Esophagus squamous epithelium (tissue), 5 donors: ENCODE results near the gene GEMIN4. TPM values are rescaled to one million over a fixed set of nuclear protein-coding genes. Genes with fewer than 3 reads are reported as not detected.
"Not testable (repeated sequence)": the region's sequence is repeated elsewhere in the genome, so short reads cannot be mapped to it uniquely, and the experiment has no call there.

ENCODE experiments used
- DNase-seq: peaks from one replicate; lab custom pipeline; 2025; lab: John Stamatoyannopoulos, UW
- H3K27ac ChIP-seq, 4 donors: fragments of 200-600 bp; sonication (generic); one replicate each; pipeline ENCODE4 v1.5.1; 2016 to 2019; ENCODE audit warnings: mild to moderate bottlenecking in 1 of 4
- H3K27me3 ChIP-seq, 4 donors: fragments of 200-600 bp; sonication (generic); 1 replicate in 3 of 4; 2 replicates in 1 of 4; pipeline versions ENCODE4 v1.5.1 to v1.6.0; 2017 to 2021; ENCODE audit warnings: antibody characterized with exemption in 1 of 4
- H3K36me3 ChIP-seq, 3 donors: fragments of 200-600 bp; sonication (generic); one replicate each; pipeline ENCODE4 v1.5.1; 2016 to 2019
- H3K4me1 ChIP-seq, 3 donors: fragments of 200-600 bp; sonication (generic); one replicate each; pipeline ENCODE4 v1.5.1; 2017 to 2019
- H3K4me3 ChIP-seq, 4 donors: fragments of 200-600 bp; sonication (generic); 1 replicate in 3 of 4; 2 replicates in 1 of 4; pipeline ENCODE4 v1.5.1; 2016 to 2019; ENCODE audit warnings: mild to moderate bottlenecking in 2 of 4, moderate library complexity in 1 of 4
- H3K9me3 ChIP-seq, 3 donors: fragments of 200-600 bp; sonication (generic); one replicate each; pipeline ENCODE4 v1.5.1; 2016 to 2019
- CTCF ChIP-seq, 6 experiments: fragments of 450-650 bp in 4 of 6; fragments of 200-600 bp in 2 of 6; sonication (generic) in 2 of 6; IDR thresholded peaks; one replicate each; pipeline ENCODE4 v1.5.1; 2016 to 2019; ENCODE audit warnings: antibody characterized with exemption in 6 of 6, mild to moderate bottlenecking in 4 of 6, moderate library complexity in 4 of 6
- POLR2A ChIP-seq, 4 donors: fragments of 450-650 bp; IDR thresholded peaks; one replicate each; pipeline ENCODE4 v1.6.1; 2017; ENCODE audit warnings: antibody characterized with exemption in 4 of 4, mild to moderate bottlenecking in 4 of 4, moderate library complexity in 3 of 4
- WGBS, 2 donors: methylation state at CpG; one replicate each; pipeline ENCODE4 v1.1.5; 2018; 5-methylcytosine and 5-hydroxymethylcytosine counted together
- intact Hi-C: fragments of 100-400 bp; cut with DNase I; formaldehyde crosslinking; loops from one replicate; pipeline ENCODE4 v1.15.0; 2022
- total RNA-seq, 4 donors: library from RNA; depleted of rRNA; stranded (reverse); fragments of >200 nt; gene quantifications; one replicate each; pipeline ENCODE4 v1.1.0, GENCODE V29; 2016
- donor health status: DM: yes; HTN: yes; CAD: no.

GEMIN4 gene
- total RNA-seq, 4 donors from 2014 or later = 16.6 to 33.0 (median 20.1) TPM

DNA sequence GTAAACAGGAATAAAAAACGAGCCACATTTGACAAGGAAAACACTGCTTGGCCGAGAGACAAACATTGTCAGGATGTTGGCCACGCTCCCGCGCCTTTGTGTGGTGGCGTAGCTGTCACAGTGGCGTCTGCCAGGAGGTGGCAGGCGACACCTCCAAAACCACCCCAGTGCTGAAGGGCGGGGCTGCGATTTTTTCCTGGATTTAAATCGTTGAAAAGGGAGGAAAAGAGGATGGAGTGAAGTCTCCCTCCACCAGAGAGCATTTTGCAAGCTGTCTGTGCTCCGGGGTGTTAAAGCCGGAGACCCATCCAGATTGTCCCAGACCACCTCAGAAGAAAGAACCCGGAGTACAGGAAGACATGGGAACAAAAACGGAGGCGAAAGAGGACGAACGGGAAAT lies 42.8 kb upstream of the GEMIN4 start:
- H3K9me3 ChIP-seq = no peaks in the 10 kb centered on the region
- intact Hi-C loops = loop anchor here (5.0 to 10.0 kb wide), 2 partner anchors 80 to 187 kb away; no protein-coding TSS in a partner anchor
- WGBS, 2 donors = 1 to 14% methylated on average over 15 to 16 of the region's 18 CpGs
- H3K4me1 ChIP-seq = peaks cover 7 to 56% (median 10%) of the 10 kb centered on the region in 3 donors
- DNase-seq = no peak
- H3K36me3 ChIP-seq = peaks cover 0 to 40% (median 12%) of the 10 kb centered on the region in 3 donors
- TF ChIP-seq POLR2A (IDR thresholded peaks at IDR 0.05) (no peak), CTCF (IDR thresholded peaks at IDR 0.05) (peak; percentile 68 to 94 (median 89))
- no peaks in the 10 kb centered on the region for H3K27me3 ChIP-seq
- peak overlapping the region in 3 of 4 donors; percentile 13 to 50 (median 27) for H3K4me3 ChIP-seq
- peak overlapping the region; percentile 39 to 95 (median 69) for H3K27ac ChIP-seq

DNA sequence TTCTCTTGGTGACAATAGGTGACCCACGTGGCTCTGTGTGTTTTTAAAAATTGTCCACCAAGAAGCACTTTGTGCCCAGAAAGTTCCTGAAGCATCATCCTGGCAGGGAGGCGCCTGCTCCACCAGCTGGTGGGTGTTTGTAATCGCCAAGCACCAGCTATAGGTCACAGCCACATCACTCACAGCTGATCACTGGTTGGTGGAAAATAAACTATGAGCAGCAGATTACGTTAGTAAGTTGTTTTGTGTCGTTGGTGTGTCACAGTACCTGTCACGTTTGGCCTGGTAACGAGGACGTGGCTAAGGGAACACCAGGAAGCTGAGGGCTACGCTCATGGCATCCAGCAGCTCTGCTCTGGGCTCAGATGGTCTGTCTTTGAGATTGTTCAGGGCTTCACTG lies 40.2 kb upstream of the GEMIN4 start:
- no peak overlapping the region for H3K4me3 ChIP-seq
- DNase-seq = no peak
- WGBS, 2 donors = 47 to 57% methylated on average over 6 to 8 of the region's 9 CpGs
- peaks cover 0 to 49% (median 12%) of the 10 kb centered on the region in 3 donors for H3K36me3 ChIP-seq
- no peaks in the 10 kb centered on the region for H3K9me3 ChIP-seq
- H3K27me3 ChIP-seq = no peaks in the 10 kb centered on the region
- intact Hi-C loops = loop anchor here (10.0 kb wide), 1 partner anchor 83 kb away; no protein-coding TSS in a partner anchor
- peaks cover 14 to 80% (median 14%) of the 10 kb centered on the region in 3 donors for H3K4me1 ChIP-seq
- TF ChIP-seq POLR2A (IDR thresholded peaks at IDR 0.05) = no peak
- TF ChIP-seq CTCF (IDR thresholded peaks at IDR 0.05) = no peak
- peak overlapping the region in 3 of 4 donors; percentile 50 to 95 (median 63) for H3K27ac ChIP-seq

DNA sequence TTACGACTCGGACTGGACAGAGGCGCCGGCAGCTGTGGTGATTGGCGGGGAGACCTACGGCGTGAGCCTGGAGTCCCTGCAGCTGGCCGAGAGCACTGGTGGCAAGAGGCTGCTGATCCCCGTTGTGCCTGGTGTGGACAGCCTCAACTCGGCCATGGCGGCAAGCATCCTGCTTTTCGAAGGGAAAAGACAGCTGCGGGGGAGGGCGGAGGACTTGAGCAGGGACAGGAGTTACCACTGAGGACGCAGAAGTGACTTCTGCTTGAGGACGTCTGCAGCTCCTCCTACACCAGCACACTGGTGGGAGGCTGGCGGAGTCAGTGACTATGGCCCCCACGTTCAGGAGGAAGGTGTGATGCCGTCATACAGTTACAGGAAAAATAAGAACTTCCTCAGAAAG lies 39.8 kb upstream of the GEMIN4 start:
- Histone ChIP-seq H3K9me3 (no peaks in the 10 kb centered on the region), H3K4me3 (no peak overlapping the region), H3K27me3 (no peaks in the 10 kb centered on the region), H3K36me3 (peaks cover 0 to 50% (median 12%) of the 10 kb centered on the region in 3 donors), H3K27ac (peak overlapping the region; percentile 47 to 95 (median 57)), H3K4me1 (peaks cover 14 to 80% (median 14%) of the 10 kb centered on the region in 3 donors)
- DNase-seq = no peak
- intact Hi-C loops = loop anchor here (10.0 kb wide), 1 partner anchor 83 kb away; no protein-coding TSS in a partner anchor
- TF ChIP-seq POLR2A (IDR thresholded peaks at IDR 0.05) = no peak
- no peak for TF ChIP-seq CTCF (IDR thresholded peaks at IDR 0.05)
- 79 to 81% methylated on average over 17 to 18 of the region's 19 CpGs for WGBS, 2 donors

DNA sequence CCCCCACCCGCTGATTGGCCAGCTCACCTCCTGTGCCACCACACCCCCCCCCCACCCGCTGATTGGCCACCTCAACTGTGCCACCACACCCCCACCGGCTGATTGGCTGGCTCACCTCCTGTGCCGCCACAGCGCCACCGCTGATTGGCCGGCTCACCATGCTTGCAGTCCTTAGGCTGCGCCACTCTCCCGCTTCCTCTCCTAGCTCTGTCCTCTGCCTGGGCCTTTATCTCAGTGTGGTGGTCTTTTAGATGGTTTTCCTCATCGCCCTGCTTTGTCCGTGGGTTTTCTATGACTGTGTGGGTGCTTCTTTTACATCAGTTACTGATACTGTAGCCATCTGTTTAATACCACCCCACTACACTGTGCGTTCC lies 38.8 kb upstream of the GEMIN4 start:
- intact Hi-C loops = loop anchor here (10.0 kb wide), 1 partner anchor 84 kb away; no protein-coding TSS in a partner anchor
- peaks cover 0 to 60% (median 12%) of the 10 kb centered on the region in 3 donors for H3K36me3 ChIP-seq
- H3K27me3 ChIP-seq, DNase-seq, H3K9me3 ChIP-seq, H3K4me3 ChIP-seq: not testable (repeated sequence)
- 52 to 88% methylated on average over 9 to 10 of the region's 12 CpGs for WGBS, 2 donors
- H3K4me1 ChIP-seq = peaks cover 14 to 83% (median 14%) of the 10 kb centered on the region in 3 donors
- H3K27ac ChIP-seq = peak overlapping the region; percentile 47 to 95 (median 57)

GRCh38 chr17:789931-790873 lies 38.1 kb upstream of the GEMIN4 start:
- peak overlapping the region; percentile 85 to 95 (median 87) for H3K27ac ChIP-seq
- H3K36me3 ChIP-seq = peaks cover 0 to 60% (median 12%) of the 10 kb centered on the region in 3 donors
- peak overlapping the region in 3 of 4 donors; percentile 9 to 16 (median 15) for H3K4me3 ChIP-seq
- intact Hi-C loops = loop anchor here (10.0 kb wide), 1 partner anchor 85 kb away; no protein-coding TSS in a partner anchor
- not testable (repeated sequence) for H3K9me3 ChIP-seq, H3K27me3 ChIP-seq, DNase-seq
- H3K4me1 ChIP-seq = peaks cover 13 to 77% (median 14%) of the 10 kb centered on the region in 3 donors
- 33 to 54% methylated on average over 17 of the region's 38 CpGs for WGBS, 2 donors
